CD14-positive monocyte (primary cell): ENCODE measurements around the gene RRP9. TPM values are rescaled to one million over a fixed set of nuclear protein-coding genes. Genes with fewer than 3 reads are reported as not detected.
A peak's percentile ranks its signal among the peaks of the same experiment; 100 is the strongest.

ENCODE experiments used
- DNase-seq, 3 donors: peaks; one replicate each; pipeline ENCODE4 v3.0.0-alpha.2; 2011 to 2022
- H2AFZ ChIP-seq: 2 replicates; pipeline ENCODE4 v1.6.0; 2012; ENCODE audit warnings: mild to moderate bottlenecking, low read depth, low read length, inconsistent platforms; ENCODE audit not compliant: insufficient read depth, poor library complexity, severe bottlenecking
- H3K27ac ChIP-seq, 2 donors: 1 replicate in 1 of 2; 2 replicates in 1 of 2; pipeline ENCODE4 v1.5.1; 2012 to 2013; ENCODE audit warnings: low read length in 2 of 2, control low read depth in 1 of 2, inconsistent platforms in 1 of 2, low read depth in 1 of 2, mild to moderate bottlenecking in 1 of 2
- H3K27me3 ChIP-seq, 2 donors: one replicate each; pipeline versions ENCODE4 v1.6.0 to v1.6.1; 2011 to 2013; ENCODE audit warnings: low read length in 2 of 2; ENCODE audit not compliant: control insufficient read depth in 2 of 2, insufficient read depth in 2 of 2
- H3K36me3 ChIP-seq, 2 donors: replicated peaks in 1 of 2; 1 replicate in 1 of 2; 2 replicates in 1 of 2; pipeline versions ENCODE4 v1.5.1 to v1.6.1; 2012 to 2013; ENCODE audit warnings: low read length in 2 of 2, control low read depth in 1 of 2, inconsistent platforms in 1 of 2, mild to moderate bottlenecking in 1 of 2; ENCODE audit not compliant: insufficient read depth in 2 of 2, control insufficient read depth in 1 of 2
- H3K4me1 ChIP-seq, 2 donors: 1 replicate in 1 of 2; 2 replicates in 1 of 2; pipeline versions ENCODE4 v1.5.1 to v1.6.1; 2012 to 2013; ENCODE audit warnings: low read length in 2 of 2, control low read depth in 1 of 2, inconsistent platforms in 1 of 2, mild to moderate bottlenecking in 1 of 2, moderate library complexity in 1 of 2; ENCODE audit not compliant: insufficient read depth in 2 of 2, control insufficient read depth in 1 of 2
- H3K4me2 ChIP-seq: replicated peaks from 2 replicates; pipeline ENCODE3; 2012; ENCODE audit warnings: low read length, moderate library complexity, mild to moderate bottlenecking; ENCODE audit not compliant: poor library complexity, severe bottlenecking; ENCODE audit errors: extremely low read depth
- H3K4me3 ChIP-seq, 3 experiments: fragments of 200-600 bp in 1 of 3; sonication (generic) in 1 of 3; replicated peaks in 1 of 3; 1 replicate in 2 of 3; 2 replicates in 1 of 3; pipeline ENCODE4 v1.5.1; 2011 to 2013; ENCODE audit warnings: low read length in 3 of 3, mild to moderate bottlenecking in 3 of 3, control low read depth in 2 of 3, low read depth in 2 of 3, inconsistent platforms in 1 of 3, moderate library complexity in 1 of 3
- H3K79me2 ChIP-seq: 2 replicates; pipeline ENCODE4 v1.6.0; 2012; ENCODE audit warnings: mild to moderate bottlenecking, control low read depth, inconsistent platforms, low read length, moderate library complexity; ENCODE audit not compliant: insufficient read depth
- H3K9ac ChIP-seq: 2 replicates; pipeline ENCODE4 v1.6.0; 2017; ENCODE audit warnings: low read length, mild to moderate bottlenecking; ENCODE audit not compliant: insufficient read depth, poor library complexity, severe bottlenecking
- H3K9me3 ChIP-seq, 2 donors: replicated peaks in 1 of 2; 1 replicate in 1 of 2; 2 replicates in 1 of 2; pipeline versions ENCODE4 v1.5.1 to v1.6.1; 2012 to 2013; ENCODE audit warnings: low read length in 2 of 2, control low read depth in 1 of 2; ENCODE audit not compliant: control insufficient read depth in 1 of 2, insufficient read depth in 1 of 2
- H4K20me1 ChIP-seq: 2 replicates; pipeline ENCODE4 v1.6.0; 2012; ENCODE audit warnings: mild to moderate bottlenecking, low read length, control low read depth, moderate library complexity; ENCODE audit not compliant: insufficient read depth
- H3K27ac Mint-ChIP-seq, 7 donors: one replicate each; pipeline ENCODE4 v1.8.0; 2020; ENCODE audit warnings: mild to moderate bottlenecking in 7 of 7, mixed read lengths in 7 of 7, moderate library complexity in 6 of 7, inconsistent platforms in 2 of 7
- H3K27me3 Mint-ChIP-seq, 3 donors: one replicate each; pipeline ENCODE4 v1.8.0; 2021 to 2022; ENCODE audit warnings: low read depth in 3 of 3, mild to moderate bottlenecking in 3 of 3, mixed read lengths in 3 of 3, moderate library complexity in 3 of 3, inconsistent platforms in 1 of 3
- H3K36me3 Mint-ChIP-seq, 2 donors: one replicate each; pipeline ENCODE4 v1.8.0; 2020; ENCODE audit warnings: mixed read lengths in 2 of 2, inconsistent platforms in 1 of 2, mild to moderate bottlenecking in 1 of 2
- H3K4me1 Mint-ChIP-seq: one replicate; pipeline ENCODE4 v1.8.0; 2020; ENCODE audit warnings: mild to moderate bottlenecking, mixed read lengths
- H3K4me3 Mint-ChIP-seq, 2 donors: one replicate each; pipeline ENCODE4 v1.8.0; 2020; ENCODE audit warnings: mild to moderate bottlenecking in 2 of 2, mixed read lengths in 2 of 2, moderate library complexity in 1 of 2
- H3K9me3 Mint-ChIP-seq, 7 donors: one replicate each; pipeline ENCODE4 v1.8.0; 2020 to 2022; ENCODE audit warnings: mixed read lengths in 7 of 7, mild to moderate bottlenecking in 6 of 7, moderate library complexity in 6 of 7, inconsistent platforms in 2 of 7
- WGBS: methylation state at CpG from one replicate; pipeline ENCODE4 v1.1.5; 2013; ENCODE audit warnings: missing lambda C conversion rate; ENCODE audit not compliant: insufficient coverage; 5-methylcytosine and 5-hydroxymethylcytosine counted together
- intact Hi-C, 2 donors: fragments of 100-400 bp; cut with micrococcal nuclease; formaldehyde crosslinking; loops; one replicate each; pipeline versions ENCODE4 v1.15.0 to v1.15.1; 2023
- polyA plus RNA-seq, 3 donors: library from polyadenylated mRNA; depleted of rRNA in 1 of 3; unstranded in 2 of 3; stranded (reverse) in 1 of 3; fragments of 300-500 nt in 2 of 3; fragments of >200 nt in 1 of 3; fragmentation: Illumina TruSeq in 2 of 3; gene quantifications; 1 replicate in 2 of 3; 2 replicates in 1 of 3; pipeline ENCODE4 v1.2.3, GENCODE V29; 2012 to 2021
- TF ChIP-seq, protein P1 (sequence below): fragments of 200-600 bp; IDR thresholded peaks from one replicate; pipeline ENCODE4 v1.8.0; 2022; ENCODE audit warnings: antibody characterized with exemption, mild to moderate bottlenecking

The RRP9 gene
- polyA plus RNA-seq, 3 donors, result 6.7 to 10.4 (median 9.9) TPM

DNA sequence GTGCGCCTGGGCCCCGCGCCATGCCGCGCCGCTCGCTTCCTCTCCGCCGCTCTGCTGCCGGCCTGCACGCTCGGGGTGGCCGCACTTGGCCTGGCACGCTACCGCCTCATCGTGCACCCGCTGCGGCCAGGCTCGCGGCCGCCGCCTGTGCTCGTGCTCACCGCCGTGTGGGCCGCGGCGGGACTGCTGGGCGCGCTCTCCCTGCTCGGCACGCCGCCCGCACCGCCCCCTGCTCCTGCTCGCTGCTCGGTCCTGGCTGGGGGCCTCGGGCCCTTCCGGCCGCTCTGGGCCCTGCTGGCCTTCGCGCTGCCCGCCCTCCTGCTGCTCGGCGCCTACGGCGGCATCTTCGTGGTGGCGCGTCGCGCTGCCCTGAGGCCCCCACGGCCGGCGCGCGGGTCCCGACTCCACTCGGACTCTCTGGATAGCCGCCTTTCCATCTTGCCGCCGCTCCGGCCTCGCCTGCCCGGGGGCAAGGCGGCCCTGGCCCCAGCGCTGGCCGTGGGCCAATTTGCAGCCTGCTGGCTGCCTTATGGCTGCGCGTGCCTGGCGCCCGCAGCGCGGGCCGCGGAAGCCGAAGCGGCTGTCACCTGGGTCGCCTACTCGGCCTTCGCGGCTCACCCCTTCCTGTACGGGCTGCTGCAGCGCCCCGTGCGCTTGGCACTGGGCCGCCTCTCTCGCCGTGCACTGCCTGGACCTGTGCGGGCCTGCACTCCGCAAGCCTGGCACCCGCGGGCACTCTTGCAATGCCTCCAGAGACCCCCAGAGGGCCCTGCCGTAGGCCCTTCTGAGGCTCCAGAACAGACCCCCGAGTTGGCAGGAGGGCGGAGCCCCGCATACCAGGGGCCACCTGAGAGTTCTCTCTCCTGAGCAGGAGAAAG, 14.4 kb upstream of the RRP9 start:
- H3K27ac Mint-ChIP-seq, result no peak overlapping the region
- peak overlapping the region; percentile 88 for H2AFZ ChIP-seq
- intact Hi-C loops, result no loop called here
- H3K4me3 Mint-ChIP-seq, result peak overlapping the region; percentile 31 to 64
- peaks cover 45 to 51% of the 10 kb centered on the region in 2 donors for H3K4me1 ChIP-seq
- no peak overlapping the region for H3K27ac ChIP-seq
- peaks cover 13 to 30% (median 21%) of the 10 kb centered on the region in 3 donors for H3K27me3 Mint-ChIP-seq
- TF ChIP-seq, protein P1, sequence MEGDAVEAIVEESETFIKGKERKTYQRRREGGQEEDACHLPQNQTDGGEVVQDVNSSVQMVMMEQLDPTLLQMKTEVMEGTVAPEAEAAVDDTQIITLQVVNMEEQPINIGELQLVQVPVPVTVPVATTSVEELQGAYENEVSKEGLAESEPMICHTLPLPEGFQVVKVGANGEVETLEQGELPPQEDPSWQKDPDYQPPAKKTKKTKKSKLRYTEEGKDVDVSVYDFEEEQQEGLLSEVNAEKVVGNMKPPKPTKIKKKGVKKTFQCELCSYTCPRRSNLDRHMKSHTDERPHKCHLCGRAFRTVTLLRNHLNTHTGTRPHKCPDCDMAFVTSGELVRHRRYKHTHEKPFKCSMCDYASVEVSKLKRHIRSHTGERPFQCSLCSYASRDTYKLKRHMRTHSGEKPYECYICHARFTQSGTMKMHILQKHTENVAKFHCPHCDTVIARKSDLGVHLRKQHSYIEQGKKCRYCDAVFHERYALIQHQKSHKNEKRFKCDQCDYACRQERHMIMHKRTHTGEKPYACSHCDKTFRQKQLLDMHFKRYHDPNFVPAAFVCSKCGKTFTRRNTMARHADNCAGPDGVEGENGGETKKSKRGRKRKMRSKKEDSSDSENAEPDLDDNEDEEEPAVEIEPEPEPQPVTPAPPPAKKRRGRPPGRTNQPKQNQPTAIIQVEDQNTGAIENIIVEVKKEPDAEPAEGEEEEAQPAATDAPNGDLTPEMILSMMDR, result peak; percentile 34
- peak overlapping the region; percentile 75 for H3K4me2 ChIP-seq
- peaks cover 42% of the 10 kb centered on the region for H3K4me1 Mint-ChIP-seq
- no peaks in the 10 kb centered on the region for H3K79me2 ChIP-seq
- DNase-seq, result peak; percentile 55 to 85 (median 66)
- peak overlapping the region; percentile 66 for H3K9ac ChIP-seq
- H3K9me3 Mint-ChIP-seq, result peaks cover 0 to 5% (median 0%) of the 10 kb centered on the region in 7 donors
- no peaks in the 10 kb centered on the region for H3K9me3 ChIP-seq
- H4K20me1 ChIP-seq, result no peaks in the 10 kb centered on the region
- H3K36me3 Mint-ChIP-seq, result no peaks in the 10 kb centered on the region
- H3K27me3 ChIP-seq, result peaks cover 2 to 19% of the 10 kb centered on the region in 2 donors
- 4% methylated on average over 96 of the region's 97 CpGs for WGBS
- peak overlapping the region in 2 of 3 experiments; percentile 9 to 63 for H3K4me3 ChIP-seq
- no peaks in the 10 kb centered on the region for H3K36me3 ChIP-seq

DNA sequence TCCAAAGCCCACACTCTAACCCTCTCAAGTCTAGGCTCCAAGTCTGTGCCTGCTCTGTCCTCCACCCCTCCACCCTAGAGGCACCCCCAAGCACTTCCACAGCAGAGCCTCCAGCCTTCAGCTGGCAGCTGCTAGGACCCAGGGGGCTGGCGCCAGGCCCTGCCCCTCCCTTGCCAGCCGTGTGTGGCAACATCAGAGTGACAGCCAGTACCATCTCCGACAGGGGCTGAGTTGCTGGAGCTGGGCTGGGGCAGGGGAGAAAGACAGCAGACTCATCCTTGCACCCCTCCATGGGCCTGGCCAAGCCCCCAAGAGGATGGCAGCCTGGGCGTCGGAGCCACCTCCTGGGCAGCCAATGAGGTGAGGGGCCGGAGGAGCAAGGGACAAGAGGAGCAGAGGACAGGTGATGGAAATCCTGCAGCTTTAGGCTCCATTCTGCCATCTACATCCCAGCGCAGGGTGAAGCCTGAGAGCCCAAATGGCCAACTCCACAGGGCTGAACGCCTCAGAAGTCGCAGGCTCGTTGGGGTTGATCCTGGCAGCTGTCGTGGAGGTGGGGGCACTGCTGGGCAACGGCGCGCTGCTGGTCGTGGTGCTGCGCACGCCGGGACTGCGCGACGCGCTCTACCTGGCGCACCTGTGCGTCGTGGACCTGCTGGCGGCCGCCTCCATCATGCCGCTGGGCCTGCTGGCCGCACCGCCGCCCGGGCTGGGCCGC, 13.6 kb upstream of the RRP9 start, which contains the start of gene GPR62:
Gene GPR62, plus strand, starts transcription at position 207 of the 718 bp plus-strand sequence. Its CDS starts 272 bp downstream, at position 479.
- no peaks in the 10 kb centered on the region for H3K9me3 ChIP-seq
- TF ChIP-seq, protein P1, result no peak
- H3K4me1 ChIP-seq, result peaks cover 45 to 51% of the 10 kb centered on the region in 2 donors
- Mint-ChIP-seq H3K27me3 (peaks cover 11 to 27% (median 21%) of the 10 kb centered on the region in 3 donors), H3K27ac (peak within 1 kb of the TSS in 4 of 7 donors; percentile 86 to 91 (median 88)), H3K9me3 (peaks cover 0 to 5% (median 0%) of the 10 kb centered on the region in 7 donors), H3K4me1 (peaks cover 42% of the 10 kb centered on the region), H3K4me3 (peak within 1 kb of the TSS; percentile 31 to 64), H3K36me3 (no peaks in the 10 kb centered on the region)
- H3K27me3 ChIP-seq, result peaks cover 2 to 16% of the 10 kb centered on the region in 2 donors
- no peak for DNase-seq
- no peaks in the 10 kb centered on the region for H4K20me1 ChIP-seq
- 43% methylated on average over 32 of the region's 33 CpGs for WGBS
- peak within 1 kb of the TSS; percentile 75 for H3K4me2 ChIP-seq
- intact Hi-C loops, result no loop called here
- H3K36me3 ChIP-seq, result no peaks in the 10 kb centered on the region
- H3K4me3 ChIP-seq, result peak within 1 kb of the TSS in 2 of 3 experiments; percentile 9 to 63
- peak within 1 kb of the TSS; percentile 88 for H2AFZ ChIP-seq
- H3K9ac ChIP-seq, result peak within 1 kb of the TSS; percentile 66
- H3K27ac ChIP-seq, result peak within 1 kb of the TSS in 1 of 2 donors; percentile 36
- H3K79me2 ChIP-seq, result no peaks in the 10 kb centered on the region
